HG03520 (cell line): ENCODE measurements around the gene DTWD2.
"Not testable (repeated sequence)": the region's sequence is repeated elsewhere in the genome, so short reads cannot be mapped to it uniquely, and the experiment has no call there.

ENCODE experiments used
- ATAC-seq: cut with Tn5 transposase; IDR thresholded peaks from one replicate; pipeline ENCODE4 v1.9.1; 2021; ENCODE audit warnings: mild to moderate bottlenecking, moderate library complexity; ENCODE audit not compliant: unreplicated experiment

The DTWD2 gene

GRCh38 chr5:118952992-118953651 is 35.2 kb downstream of the DTWD2 start:
- no peak for ATAC-seq

- not testable (repeated sequence) for ATAC-seq
Measured at GRCh38 chr5:118952306-118952705, 36.0 kb downstream of the DTWD2 start.

GRCh38 chr5:118950354-118950753 is 38.0 kb downstream of the DTWD2 start:
- not testable (repeated sequence) for ATAC-seq

- ATAC-seq: no peak
Measured at GRCh38 chr5:118946138-118946800, 42.1 kb downstream of the DTWD2 start.

- peak; percentile 60 for ATAC-seq
Measured at GRCh38 chr5:118937393-118938061, 50.8 kb downstream of the DTWD2 start.

- no peak for ATAC-seq
Measured at GRCh38 chr5:118933703-118934102, 54.6 kb downstream of the DTWD2 start.

- no peak for ATAC-seq
Measured at GRCh38 chr5:118931564-118931963, 56.8 kb downstream of the DTWD2 start.

- ATAC-seq: no peak
Measured at GRCh38 chr5:118924006-118924389, 64.3 kb downstream of the DTWD2 start.

GRCh38 chr5:118923295-118924005 is 64.9 kb downstream of the DTWD2 start:
- no peak for ATAC-seq

- no peak for ATAC-seq
Measured at GRCh38 chr5:118921866-118922265, 66.5 kb downstream of the DTWD2 start.

- ATAC-seq: no peak
Measured at GRCh38 chr5:118919016-118919415, 69.3 kb downstream of the DTWD2 start.

GRCh38 chr5:118918232-118918631 is 70.1 kb downstream of the DTWD2 start:
- no peak for ATAC-seq

- not testable (repeated sequence) for ATAC-seq
Measured at GRCh38 chr5:118907536-118907935, 80.8 kb downstream of the DTWD2 start.

- no peak for ATAC-seq
Measured at GRCh38 chr5:118906947-118907346, 81.4 kb downstream of the DTWD2 start.

GRCh38 chr5:118905196-118905595 is 83.2 kb downstream of the DTWD2 start:
- no peak for ATAC-seq

GRCh38 chr5:118902656-118903438 is 85.5 kb downstream of the DTWD2 start:
- ATAC-seq: no peak

- no peak for ATAC-seq
Measured at GRCh38 chr5:118894709-118895108, 93.6 kb downstream of the DTWD2 start.

- no peak for ATAC-seq
Measured at GRCh38 chr5:118891252-118891651, 97.1 kb downstream of the DTWD2 start.

- ATAC-seq: no peak
Measured at GRCh38 chr5:118889165-118889564, 99.2 kb downstream of the DTWD2 start.

GRCh38 chr5:118888556-118888955 is 99.8 kb downstream of the DTWD2 start:
- no peak for ATAC-seq

GRCh38 chr5:118883362-118883761 is 105.0 kb downstream of the DTWD2 start:
- peak; percentile 69 for ATAC-seq
